Measurements from ENCODE around the gene MBIP.
"Not testable (repeated sequence)": the region's sequence is repeated elsewhere in the genome, so short reads cannot be mapped to it uniquely, and the experiment has no call there.

The MBIP gene

DNA sequence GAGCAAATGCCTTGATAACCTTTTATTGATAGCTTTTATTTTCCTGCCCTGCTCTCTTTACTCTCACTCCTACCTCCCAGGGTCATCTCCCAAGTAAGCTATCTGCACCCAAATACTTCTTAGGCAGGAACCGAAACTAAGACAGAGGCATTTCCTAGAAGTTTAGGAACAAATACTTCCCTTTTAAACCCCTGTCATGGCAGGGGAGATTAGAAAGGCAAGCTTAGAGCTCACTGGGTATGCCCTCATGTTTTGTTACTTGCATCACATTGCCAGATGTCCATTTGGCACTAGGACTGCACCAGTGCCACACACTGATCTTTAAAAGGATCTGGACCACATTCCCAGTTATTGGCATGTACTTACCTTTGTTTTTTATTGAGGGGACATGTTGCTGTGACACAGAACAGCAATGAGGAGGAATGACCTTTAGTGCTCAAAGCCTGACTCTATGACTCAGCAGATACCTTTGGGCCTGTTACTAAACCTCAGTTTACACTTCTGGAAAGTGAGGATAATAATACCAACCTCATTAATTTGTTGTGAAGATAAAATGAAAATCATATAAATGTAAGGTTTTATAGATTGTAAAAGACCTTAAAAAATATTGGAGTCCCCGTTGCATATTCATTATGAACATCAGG, 40.9 kb upstream of the MBIP start:
- H3K4me3 Mint-ChIP-seq, result no peak overlapping the region
- H3K36me3 Mint-ChIP-seq (ENCODE audit: low read depth), result peaks cover 6% of the 10 kb centered on the region
- TF ChIP-seq, protein P1, sequence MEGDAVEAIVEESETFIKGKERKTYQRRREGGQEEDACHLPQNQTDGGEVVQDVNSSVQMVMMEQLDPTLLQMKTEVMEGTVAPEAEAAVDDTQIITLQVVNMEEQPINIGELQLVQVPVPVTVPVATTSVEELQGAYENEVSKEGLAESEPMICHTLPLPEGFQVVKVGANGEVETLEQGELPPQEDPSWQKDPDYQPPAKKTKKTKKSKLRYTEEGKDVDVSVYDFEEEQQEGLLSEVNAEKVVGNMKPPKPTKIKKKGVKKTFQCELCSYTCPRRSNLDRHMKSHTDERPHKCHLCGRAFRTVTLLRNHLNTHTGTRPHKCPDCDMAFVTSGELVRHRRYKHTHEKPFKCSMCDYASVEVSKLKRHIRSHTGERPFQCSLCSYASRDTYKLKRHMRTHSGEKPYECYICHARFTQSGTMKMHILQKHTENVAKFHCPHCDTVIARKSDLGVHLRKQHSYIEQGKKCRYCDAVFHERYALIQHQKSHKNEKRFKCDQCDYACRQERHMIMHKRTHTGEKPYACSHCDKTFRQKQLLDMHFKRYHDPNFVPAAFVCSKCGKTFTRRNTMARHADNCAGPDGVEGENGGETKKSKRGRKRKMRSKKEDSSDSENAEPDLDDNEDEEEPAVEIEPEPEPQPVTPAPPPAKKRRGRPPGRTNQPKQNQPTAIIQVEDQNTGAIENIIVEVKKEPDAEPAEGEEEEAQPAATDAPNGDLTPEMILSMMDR (IDR thresholded peaks at IDR 0.05; ENCODE audit: unreplicated experiment in 3 of 3), result no peak
- no peaks in the 10 kb centered on the region for H3K27me3 Mint-ChIP-seq (ENCODE audit: low read depth)
- peaks cover 4% of the 10 kb centered on the region for H3K4me1 Mint-ChIP-seq
- H3K27ac Mint-ChIP-seq, result no peak overlapping the region
- H3K9me3 Mint-ChIP-seq, result peaks cover 7% of the 10 kb centered on the region

DNA sequence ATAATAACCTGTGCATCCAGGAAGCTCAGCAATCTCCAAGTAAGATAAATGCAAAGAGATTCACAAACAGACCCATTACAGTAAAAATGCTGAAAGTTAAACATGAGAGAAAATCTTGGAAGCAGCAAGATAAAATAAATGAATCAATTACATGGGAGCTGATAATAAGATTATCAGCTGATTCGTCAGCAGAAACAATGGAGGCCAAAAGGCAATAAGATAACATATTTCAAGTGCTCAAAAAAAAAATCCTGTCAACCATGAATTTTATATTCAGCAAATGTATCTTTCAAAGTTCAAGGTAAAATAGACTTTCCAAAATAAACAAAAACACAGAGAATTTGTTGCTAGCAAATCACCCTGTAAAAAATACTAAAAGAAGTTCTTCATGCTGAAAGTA, 36.4 kb upstream of the MBIP start:
- Mint-ChIP-seq H3K9me3 (peaks cover 23% of the 10 kb centered on the region), H3K27me3 (ENCODE audit: low read depth) (no peaks in the 10 kb centered on the region), H3K4me1 (no peaks in the 10 kb centered on the region), H3K36me3 (ENCODE audit: low read depth) (peaks cover 6% of the 10 kb centered on the region), H3K4me3 (no peak overlapping the region), H3K27ac (no peak overlapping the region)
- TF ChIP-seq, protein P1 (IDR thresholded peaks at IDR 0.05; ENCODE audit: unreplicated experiment in 3 of 3), result no peak

DNA sequence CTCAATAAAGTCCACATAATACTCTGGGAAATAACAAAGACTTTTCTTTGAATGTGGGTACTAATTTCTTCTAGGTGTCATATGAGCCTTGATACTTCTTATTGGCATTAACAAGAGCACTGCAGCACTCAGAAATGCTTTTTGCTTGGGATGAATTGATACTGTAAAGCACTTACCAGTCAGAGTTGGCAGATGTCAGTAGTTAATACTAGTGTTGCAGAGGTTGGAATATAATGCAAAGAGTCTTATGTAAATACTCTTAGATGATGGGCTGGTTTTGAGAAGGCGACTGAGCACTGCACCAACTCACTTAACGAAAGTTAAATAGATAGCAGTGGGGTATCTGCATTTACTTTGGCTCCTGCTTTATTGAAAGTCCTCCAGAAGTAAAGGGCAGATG, 25.6 kb upstream of the MBIP start:
- Mint-ChIP-seq H3K4me3 (no peak overlapping the region), H3K36me3 (ENCODE audit: low read depth) (no peaks in the 10 kb centered on the region), H3K4me1 (no peaks in the 10 kb centered on the region), H3K27me3 (ENCODE audit: low read depth) (no peaks in the 10 kb centered on the region), H3K9me3 (no peaks in the 10 kb centered on the region), H3K27ac (no peak overlapping the region)
- TF ChIP-seq, protein P1 (IDR thresholded peaks at IDR 0.05; ENCODE audit: unreplicated experiment in 3 of 3), result no peak

DNA sequence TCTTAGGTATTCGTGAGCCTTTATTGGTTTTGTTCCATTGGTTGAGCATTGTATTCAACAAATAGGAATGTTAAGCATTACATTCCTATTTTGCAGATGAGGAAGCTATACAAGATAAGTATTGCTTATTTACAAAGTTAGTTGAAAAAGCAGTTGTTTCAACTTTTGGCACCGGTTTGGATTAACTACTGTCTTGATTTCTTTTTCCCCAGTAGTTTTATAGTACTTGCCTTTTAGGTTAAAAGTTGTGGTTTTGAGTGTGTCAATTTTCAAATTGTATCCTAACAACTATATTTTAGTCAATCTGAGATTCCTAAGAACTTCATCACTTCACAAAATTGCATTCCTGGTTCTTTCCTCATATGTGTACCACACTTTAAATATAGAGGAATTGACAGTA, 23.8 kb upstream of the MBIP start:
- no peaks in the 10 kb centered on the region for H3K4me1 Mint-ChIP-seq
- H3K27ac Mint-ChIP-seq, result no peak overlapping the region
- no peaks in the 10 kb centered on the region for H3K36me3 Mint-ChIP-seq (ENCODE audit: low read depth)
- no peaks in the 10 kb centered on the region for H3K27me3 Mint-ChIP-seq (ENCODE audit: low read depth)
- no peaks in the 10 kb centered on the region for H3K9me3 Mint-ChIP-seq
- TF ChIP-seq, protein P1 (IDR thresholded peaks at IDR 0.05; ENCODE audit: unreplicated experiment in 3 of 3), result no peak
- no peak overlapping the region for H3K4me3 Mint-ChIP-seq

DNA sequence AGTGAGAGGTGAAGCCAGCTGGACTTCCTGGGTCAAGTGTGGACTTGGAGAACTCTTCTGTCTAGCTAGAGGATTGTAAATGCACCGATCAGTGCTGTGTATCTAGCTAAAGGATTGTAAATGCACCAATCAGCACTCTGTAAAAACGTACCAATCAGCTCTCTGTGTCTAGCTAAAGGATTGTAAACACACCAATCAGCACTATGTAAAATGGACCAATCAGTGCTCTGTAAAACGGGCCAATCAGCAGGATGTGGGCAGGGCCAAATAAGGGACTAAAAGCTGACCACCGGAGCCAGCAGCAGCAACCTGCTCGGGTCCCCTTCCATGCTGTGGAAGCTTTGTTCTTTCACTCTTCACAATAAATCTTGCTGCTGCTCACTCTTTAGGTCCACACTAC, 21.4 kb upstream of the MBIP start:
- H3K4me1 Mint-ChIP-seq; H3K27me3 Mint-ChIP-seq (ENCODE audit: low read depth); H3K27ac Mint-ChIP-seq; H3K4me3 Mint-ChIP-seq; H3K9me3 Mint-ChIP-seq; H3K36me3 Mint-ChIP-seq (ENCODE audit: low read depth): not testable (repeated sequence)

DNA sequence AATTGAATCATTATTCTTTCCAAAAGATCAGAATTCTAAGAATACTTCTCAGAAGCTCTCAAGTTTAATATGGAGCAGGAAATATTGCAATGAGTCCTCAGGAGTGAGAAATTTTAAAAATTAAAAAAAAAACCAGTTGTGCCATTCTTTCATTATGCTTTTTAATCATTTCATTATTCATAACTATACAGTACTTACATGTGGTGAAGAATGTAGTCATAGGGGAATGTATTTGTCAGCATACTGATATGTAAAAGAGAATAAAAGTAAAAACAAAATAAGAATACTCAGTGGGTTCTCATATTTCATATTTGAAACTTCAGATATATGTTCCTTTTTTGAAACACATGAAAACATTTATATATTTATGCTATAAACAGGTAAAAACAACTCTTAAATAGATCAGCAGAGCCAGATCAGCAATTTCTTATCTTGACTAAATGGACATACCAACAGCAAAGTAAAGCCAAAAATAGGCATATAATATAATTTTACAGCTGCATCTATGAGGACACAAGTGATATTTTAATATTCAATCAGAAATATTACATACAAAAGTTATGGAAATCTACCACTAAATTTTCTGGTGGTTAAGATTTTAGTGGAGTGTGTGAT, 19.9 kb upstream of the MBIP start:
- H3K27ac Mint-ChIP-seq, result no peak overlapping the region
- H3K9me3 Mint-ChIP-seq, result no peaks in the 10 kb centered on the region
- H3K4me3 Mint-ChIP-seq, result no peak overlapping the region
- TF ChIP-seq, protein P1 (IDR thresholded peaks at IDR 0.05; ENCODE audit: unreplicated experiment in 3 of 3), result no peak
- H3K4me1 Mint-ChIP-seq, result no peaks in the 10 kb centered on the region
- H3K36me3 Mint-ChIP-seq (ENCODE audit: low read depth), result no peaks in the 10 kb centered on the region
- H3K27me3 Mint-ChIP-seq (ENCODE audit: low read depth), result no peaks in the 10 kb centered on the region

Data from nephron (organoid).